ENCODE data around the gene SMIM31. TPM values are rescaled to one million over a fixed set of nuclear protein-coding genes. Genes with fewer than 3 reads are reported as not detected.

Gene SMIM31
- polyA plus RNA-seq, 1 of the 3 experiments (the other 2 are of a cell fraction) = not detected

DNA sequence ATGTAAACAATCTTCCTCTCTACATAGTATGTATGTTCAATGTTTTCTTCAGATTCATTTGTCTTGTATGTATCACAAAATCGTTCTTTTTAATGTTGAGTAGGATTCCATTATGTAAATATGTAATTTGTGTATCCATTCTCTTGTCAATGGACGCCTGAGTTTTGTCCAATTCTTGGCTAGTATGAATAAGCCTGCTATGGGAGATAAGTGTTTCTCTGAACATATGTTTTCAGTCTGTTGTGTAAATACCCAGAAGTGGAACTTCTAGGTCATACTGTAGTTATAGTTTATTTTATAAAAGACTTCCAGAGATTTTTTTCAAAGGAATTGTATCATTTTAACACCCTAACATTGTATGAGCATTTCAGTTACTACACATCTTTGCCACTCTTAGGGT is 2.8 kb downstream of the SMIM31 start:
- H3K36me3 ChIP-seq (replicated peaks in 1 of 2; ENCODE audit: control insufficient read depth in 1 of 2, insufficient read depth in 2 of 2, low read length in 1 of 2) = no peaks in the 10 kb centered on the region
- H3F3A ChIP-seq (replicated peaks; ENCODE audit: insufficient read depth) = no peaks in the 10 kb centered on the region
- H3K4me1 ChIP-seq (ENCODE audit: control insufficient read depth in 1 of 2, insufficient read depth in 2 of 2, low read depth in 1 of 2, low read length in 1 of 2) = no peaks in the 10 kb centered on the region
- 5% methylated on average over 2 of the region's 2 CpGs for WGBS (ENCODE audit: low lambda C conversion rate)
- H3K9me2 ChIP-seq = no peaks in the 10 kb centered on the region
- no peak for DNase-seq
- H2AFZ ChIP-seq (ENCODE audit: low read depth) = no peak overlapping the region
- POLR2A ChIA-PET = no interaction called here
- H3K4me2 ChIP-seq = no peak overlapping the region
- TF ChIP-seq, protein P1, sequence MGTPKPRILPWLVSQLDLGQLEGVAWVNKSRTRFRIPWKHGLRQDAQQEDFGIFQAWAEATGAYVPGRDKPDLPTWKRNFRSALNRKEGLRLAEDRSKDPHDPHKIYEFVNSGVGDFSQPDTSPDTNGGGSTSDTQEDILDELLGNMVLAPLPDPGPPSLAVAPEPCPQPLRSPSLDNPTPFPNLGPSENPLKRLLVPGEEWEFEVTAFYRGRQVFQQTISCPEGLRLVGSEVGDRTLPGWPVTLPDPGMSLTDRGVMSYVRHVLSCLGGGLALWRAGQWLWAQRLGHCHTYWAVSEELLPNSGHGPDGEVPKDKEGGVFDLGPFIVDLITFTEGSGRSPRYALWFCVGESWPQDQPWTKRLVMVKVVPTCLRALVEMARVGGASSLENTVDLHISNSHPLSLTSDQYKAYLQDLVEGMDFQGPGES (IDR thresholded peaks at IDR 0.05; ENCODE audit: low read depth, low read length) = no peak
- H3K9ac ChIP-seq = no peak overlapping the region
- H3K27me3 ChIP-seq (ENCODE audit: insufficient read depth) = no peaks in the 10 kb centered on the region
- CTCF ChIA-PET = interaction anchor here (1.1 kb wide), 1 partner anchor 9 kb away, joined by 3 read pairs; no protein-coding TSS in a partner anchor
- no peak overlapping the region for H3K4me3 ChIP-seq (ENCODE audit: low read depth in 2 of 2, low read length in 1 of 2)
- H4K20me1 ChIP-seq (ENCODE audit: insufficient read depth) = no peaks in the 10 kb centered on the region
- H3K9me3 ChIP-seq = no peaks in the 10 kb centered on the region
- no peaks in the 10 kb centered on the region for H3K79me2 ChIP-seq (ENCODE audit: insufficient read depth)
- no peak overlapping the region for H3K27ac ChIP-seq (ENCODE audit: low read depth in 2 of 2, low read length in 1 of 2)

DNA sequence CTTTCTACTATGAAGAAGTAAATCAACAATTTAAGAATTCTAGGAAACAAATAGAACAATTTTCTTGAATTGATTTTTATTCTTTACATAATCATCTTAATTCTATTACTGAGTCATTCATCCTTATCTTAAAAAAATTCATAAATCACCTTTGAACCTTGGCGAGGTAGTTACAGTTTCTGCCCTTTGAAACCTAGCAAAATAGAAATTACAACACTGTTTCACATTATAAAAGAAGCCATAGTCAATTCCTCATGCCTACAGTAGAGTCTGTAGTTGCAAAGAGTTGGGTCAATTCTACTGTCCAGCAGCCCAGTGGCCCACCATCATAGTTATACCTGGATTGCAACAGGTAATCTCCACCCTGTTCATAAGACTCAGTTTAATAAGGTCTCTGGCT is 7.3 kb downstream of the SMIM31 start:
- CTCF ChIA-PET = no interaction called here

More for the DNA sequence above, 7.3 kb downstream of the SMIM31 start:
- Histone ChIP-seq H3K9me3 (no peaks in the 10 kb centered on the region), H3K27me3 (ENCODE audit: insufficient read depth) (peaks cover 4% of the 10 kb centered on the region; the same call in 1 of the 2 replicates), H3K4me3 (ENCODE audit: low read depth in 2 of 2, low read length in 1 of 2) (no peak overlapping the region), H2AFZ (ENCODE audit: low read depth) (no peak overlapping the region), H3K9ac (no peak overlapping the region), H4K20me1 (ENCODE audit: insufficient read depth) (no peaks in the 10 kb centered on the region), H3K4me2 (no peak overlapping the region), H3F3A (replicated peaks; ENCODE audit: insufficient read depth) (no peaks in the 10 kb centered on the region), H3K36me3 (replicated peaks in 1 of 2; ENCODE audit: control insufficient read depth in 1 of 2, insufficient read depth in 2 of 2, low read length in 1 of 2) (no peaks in the 10 kb centered on the region), H3K4me1 (ENCODE audit: control insufficient read depth in 1 of 2, insufficient read depth in 2 of 2, low read depth in 1 of 2, low read length in 1 of 2) (no peaks in the 10 kb centered on the region), H3K27ac (ENCODE audit: low read depth in 2 of 2, low read length in 1 of 2) (no peak overlapping the region), H3K79me2 (ENCODE audit: insufficient read depth) (no peaks in the 10 kb centered on the region), H3K9me2 (no peaks in the 10 kb centered on the region)
- DNase-seq = no peak
- 9% methylated on average over 1 of the region's 1 CpG for WGBS (ENCODE audit: low lambda C conversion rate)
- POLR2A ChIA-PET = no interaction called here
- TF ChIP-seq TEAD4 (IDR thresholded peaks at IDR 0.05; ENCODE audit: borderline replicate concordance, insufficient read depth) = no peak
- no peak for TF ChIP-seq NRF1 (IDR thresholded peaks at IDR 0.05; ENCODE audit: low read depth, low read length)
- TF ChIP-seq NFIC (IDR thresholded peaks at IDR 0.05; ENCODE audit: borderline replicate concordance) = no peak
- TF ChIP-seq, protein P2, sequence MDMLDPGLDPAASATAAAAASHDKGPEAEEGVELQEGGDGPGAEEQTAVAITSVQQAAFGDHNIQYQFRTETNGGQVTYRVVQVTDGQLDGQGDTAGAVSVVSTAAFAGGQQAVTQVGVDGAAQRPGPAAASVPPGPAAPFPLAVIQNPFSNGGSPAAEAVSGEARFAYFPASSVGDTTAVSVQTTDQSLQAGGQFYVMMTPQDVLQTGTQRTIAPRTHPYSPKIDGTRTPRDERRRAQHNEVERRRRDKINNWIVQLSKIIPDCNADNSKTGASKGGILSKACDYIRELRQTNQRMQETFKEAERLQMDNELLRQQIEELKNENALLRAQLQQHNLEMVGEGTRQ (IDR thresholded peaks at IDR 0.05; ENCODE audit: borderline replicate concordance, low read depth, low read length) = no peak
- TF ChIP-seq, protein P3, sequence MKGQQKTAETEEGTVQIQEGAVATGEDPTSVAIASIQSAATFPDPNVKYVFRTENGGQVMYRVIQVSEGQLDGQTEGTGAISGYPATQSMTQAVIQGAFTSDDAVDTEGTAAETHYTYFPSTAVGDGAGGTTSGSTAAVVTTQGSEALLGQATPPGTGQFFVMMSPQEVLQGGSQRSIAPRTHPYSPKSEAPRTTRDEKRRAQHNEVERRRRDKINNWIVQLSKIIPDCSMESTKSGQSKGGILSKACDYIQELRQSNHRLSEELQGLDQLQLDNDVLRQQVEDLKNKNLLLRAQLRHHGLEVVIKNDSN (IDR thresholded peaks at IDR 0.05; ENCODE audit: borderline replicate concordance, low read depth) = no peak
- no peak for TF ChIP-seq TCF12 (IDR thresholded peaks at IDR 0.05)
- TF ChIP-seq, protein P4, sequence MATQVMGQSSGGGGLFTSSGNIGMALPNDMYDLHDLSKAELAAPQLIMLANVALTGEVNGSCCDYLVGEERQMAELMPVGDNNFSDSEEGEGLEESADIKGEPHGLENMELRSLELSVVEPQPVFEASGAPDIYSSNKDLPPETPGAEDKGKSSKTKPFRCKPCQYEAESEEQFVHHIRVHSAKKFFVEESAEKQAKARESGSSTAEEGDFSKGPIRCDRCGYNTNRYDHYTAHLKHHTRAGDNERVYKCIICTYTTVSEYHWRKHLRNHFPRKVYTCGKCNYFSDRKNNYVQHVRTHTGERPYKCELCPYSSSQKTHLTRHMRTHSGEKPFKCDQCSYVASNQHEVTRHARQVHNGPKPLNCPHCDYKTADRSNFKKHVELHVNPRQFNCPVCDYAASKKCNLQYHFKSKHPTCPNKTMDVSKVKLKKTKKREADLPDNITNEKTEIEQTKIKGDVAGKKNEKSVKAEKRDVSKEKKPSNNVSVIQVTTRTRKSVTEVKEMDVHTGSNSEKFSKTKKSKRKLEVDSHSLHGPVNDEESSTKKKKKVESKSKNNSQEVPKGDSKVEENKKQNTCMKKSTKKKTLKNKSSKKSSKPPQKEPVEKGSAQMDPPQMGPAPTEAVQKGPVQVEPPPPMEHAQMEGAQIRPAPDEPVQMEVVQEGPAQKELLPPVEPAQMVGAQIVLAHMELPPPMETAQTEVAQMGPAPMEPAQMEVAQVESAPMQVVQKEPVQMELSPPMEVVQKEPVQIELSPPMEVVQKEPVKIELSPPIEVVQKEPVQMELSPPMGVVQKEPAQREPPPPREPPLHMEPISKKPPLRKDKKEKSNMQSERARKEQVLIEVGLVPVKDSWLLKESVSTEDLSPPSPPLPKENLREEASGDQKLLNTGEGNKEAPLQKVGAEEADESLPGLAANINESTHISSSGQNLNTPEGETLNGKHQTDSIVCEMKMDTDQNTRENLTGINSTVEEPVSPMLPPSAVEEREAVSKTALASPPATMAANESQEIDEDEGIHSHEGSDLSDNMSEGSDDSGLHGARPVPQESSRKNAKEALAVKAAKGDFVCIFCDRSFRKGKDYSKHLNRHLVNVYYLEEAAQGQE (IDR thresholded peaks at IDR 0.05; ENCODE audit: low read depth, low read length) = no peak
- no peak for TF ChIP-seq MXI1 (IDR thresholded peaks at IDR 0.05; ENCODE audit: low read depth, low read length)
- TF ChIP-seq TAF1 (IDR thresholded peaks at IDR 0.05; ENCODE audit: borderline replicate concordance, low read depth, low read length) = no peak
- TF ChIP-seq, protein P5, sequence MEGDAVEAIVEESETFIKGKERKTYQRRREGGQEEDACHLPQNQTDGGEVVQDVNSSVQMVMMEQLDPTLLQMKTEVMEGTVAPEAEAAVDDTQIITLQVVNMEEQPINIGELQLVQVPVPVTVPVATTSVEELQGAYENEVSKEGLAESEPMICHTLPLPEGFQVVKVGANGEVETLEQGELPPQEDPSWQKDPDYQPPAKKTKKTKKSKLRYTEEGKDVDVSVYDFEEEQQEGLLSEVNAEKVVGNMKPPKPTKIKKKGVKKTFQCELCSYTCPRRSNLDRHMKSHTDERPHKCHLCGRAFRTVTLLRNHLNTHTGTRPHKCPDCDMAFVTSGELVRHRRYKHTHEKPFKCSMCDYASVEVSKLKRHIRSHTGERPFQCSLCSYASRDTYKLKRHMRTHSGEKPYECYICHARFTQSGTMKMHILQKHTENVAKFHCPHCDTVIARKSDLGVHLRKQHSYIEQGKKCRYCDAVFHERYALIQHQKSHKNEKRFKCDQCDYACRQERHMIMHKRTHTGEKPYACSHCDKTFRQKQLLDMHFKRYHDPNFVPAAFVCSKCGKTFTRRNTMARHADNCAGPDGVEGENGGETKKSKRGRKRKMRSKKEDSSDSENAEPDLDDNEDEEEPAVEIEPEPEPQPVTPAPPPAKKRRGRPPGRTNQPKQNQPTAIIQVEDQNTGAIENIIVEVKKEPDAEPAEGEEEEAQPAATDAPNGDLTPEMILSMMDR (IDR thresholded peaks at IDR 0.05) = no peak
- no peak for TF ChIP-seq ELF1 (IDR thresholded peaks at IDR 0.05)
- no peak for TF ChIP-seq CHD2 (IDR thresholded peaks at IDR 0.05; ENCODE audit: low read length, partially characterized antibody)
